Measurements from ENCODE around the gene TNNT1. TPM values are rescaled to one million over a fixed set of nuclear protein-coding genes. Genes with fewer than 3 reads are reported as not detected.
A peak's percentile ranks its signal among the peaks of the same experiment; 100 is the strongest.

TNNT1 gene
- polyA plus RNA-seq, 2 of the 4 experiments (the other 2 are of a cell fraction), result 140 to 155 TPM

DNA sequence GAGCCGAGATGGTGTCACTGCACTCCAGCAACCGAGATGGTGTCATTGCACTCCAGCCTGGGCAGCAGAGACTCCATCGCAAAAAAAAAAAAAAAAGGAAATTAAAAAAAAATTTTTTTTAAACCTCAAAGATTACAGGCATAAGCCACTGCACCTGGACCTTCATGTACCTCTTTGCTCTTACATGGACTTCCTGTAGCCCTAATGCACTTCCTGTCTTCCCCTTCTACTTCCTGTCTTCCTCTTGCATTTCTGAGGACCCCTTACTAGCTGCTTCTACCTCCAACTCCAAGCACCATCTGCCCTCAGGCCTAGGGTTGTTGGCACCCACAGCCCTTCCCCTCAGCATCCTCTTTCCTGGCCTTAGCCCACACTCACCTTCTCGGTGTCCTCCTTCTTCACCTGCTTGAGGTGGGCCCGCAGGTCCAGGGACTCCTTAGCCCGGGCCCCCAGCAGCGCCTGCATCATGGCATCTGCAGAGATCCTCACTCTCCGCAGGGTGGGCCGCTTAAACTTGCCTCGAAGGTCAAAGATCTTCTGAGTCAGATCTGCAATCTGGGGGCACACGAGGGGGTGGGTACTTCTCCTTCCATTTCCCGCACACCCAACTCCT, 4.8 kb upstream of the TNNT1 start:
- TF ChIP-seq, protein P1, sequence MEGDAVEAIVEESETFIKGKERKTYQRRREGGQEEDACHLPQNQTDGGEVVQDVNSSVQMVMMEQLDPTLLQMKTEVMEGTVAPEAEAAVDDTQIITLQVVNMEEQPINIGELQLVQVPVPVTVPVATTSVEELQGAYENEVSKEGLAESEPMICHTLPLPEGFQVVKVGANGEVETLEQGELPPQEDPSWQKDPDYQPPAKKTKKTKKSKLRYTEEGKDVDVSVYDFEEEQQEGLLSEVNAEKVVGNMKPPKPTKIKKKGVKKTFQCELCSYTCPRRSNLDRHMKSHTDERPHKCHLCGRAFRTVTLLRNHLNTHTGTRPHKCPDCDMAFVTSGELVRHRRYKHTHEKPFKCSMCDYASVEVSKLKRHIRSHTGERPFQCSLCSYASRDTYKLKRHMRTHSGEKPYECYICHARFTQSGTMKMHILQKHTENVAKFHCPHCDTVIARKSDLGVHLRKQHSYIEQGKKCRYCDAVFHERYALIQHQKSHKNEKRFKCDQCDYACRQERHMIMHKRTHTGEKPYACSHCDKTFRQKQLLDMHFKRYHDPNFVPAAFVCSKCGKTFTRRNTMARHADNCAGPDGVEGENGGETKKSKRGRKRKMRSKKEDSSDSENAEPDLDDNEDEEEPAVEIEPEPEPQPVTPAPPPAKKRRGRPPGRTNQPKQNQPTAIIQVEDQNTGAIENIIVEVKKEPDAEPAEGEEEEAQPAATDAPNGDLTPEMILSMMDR (IDR thresholded peaks at IDR 0.05), result no peak
- TF ChIP-seq NR3C1 (IDR thresholded peaks at IDR 0.05), result no peak
- TF ChIP-seq ZSCAN20 (CRISPR knock-in tag; IDR thresholded peaks at IDR 0.05), result no peak
- no peak for TF ChIP-seq HEYL (CRISPR knock-in tag; IDR thresholded peaks at IDR 0.05)
- no peak for TF ChIP-seq SMC3 (IDR thresholded peaks at IDR 0.05)
- TF ChIP-seq ESRRA (IDR thresholded peaks at IDR 0.05; ENCODE audit: borderline replicate concordance, low read length), result no peak
- TF ChIP-seq MYC (IDR thresholded peaks at IDR 0.05; ENCODE audit: borderline replicate concordance, low read length), result no peak
- no peak for TF ChIP-seq ZFP36 (IDR thresholded peaks at IDR 0.05; ENCODE audit: borderline replicate concordance, partially characterized antibody)
- no peak for TF ChIP-seq POLR2AphosphoS2 (conservative IDR thresholded peaks at IDR 0.05; ENCODE audit: low read length)
- TF ChIP-seq, protein P2, sequence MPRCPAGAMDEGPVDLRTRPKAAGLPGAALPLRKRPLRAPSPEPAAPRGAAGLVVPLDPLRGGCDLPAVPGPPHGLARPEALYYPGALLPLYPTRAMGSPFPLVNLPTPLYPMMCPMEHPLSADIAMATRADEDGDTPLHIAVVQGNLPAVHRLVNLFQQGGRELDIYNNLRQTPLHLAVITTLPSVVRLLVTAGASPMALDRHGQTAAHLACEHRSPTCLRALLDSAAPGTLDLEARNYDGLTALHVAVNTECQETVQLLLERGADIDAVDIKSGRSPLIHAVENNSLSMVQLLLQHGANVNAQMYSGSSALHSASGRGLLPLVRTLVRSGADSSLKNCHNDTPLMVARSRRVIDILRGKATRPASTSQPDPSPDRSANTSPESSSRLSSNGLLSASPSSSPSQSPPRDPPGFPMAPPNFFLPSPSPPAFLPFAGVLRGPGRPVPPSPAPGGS (IDR thresholded peaks at IDR 0.05), result no peak
- no peak for TF ChIP-seq EHMT2 (IDR thresholded peaks at IDR 0.05; ENCODE audit: low read depth)
- TF ChIP-seq GATA3 (IDR thresholded peaks at IDR 0.05; ENCODE audit: borderline replicate concordance), result no peak
- peak in 1 of 2 experiments; percentile 2 for DNase-seq (ENCODE audit: low read depth in 1 of 2, low spot score in 1 of 2)
- ChIA-PET POLR2A (no interaction called here), CTCF (interaction anchor here (1.0 to 5.1 kb wide), 5 partner anchors 12 to 265 kb away, joined by 3 to 65 read pairs (median 5); partner anchors contain the start of gene DNAAF3)
- Histone ChIP-seq H3K4me1 (peaks cover 15% of the 10 kb centered on the region), H3K4me3 (no peak overlapping the region), H3K4me2 (no peak overlapping the region), H3K9me3 (peaks cover 6% of the 10 kb centered on the region; the same call in 1 of the 3 replicates), H3K27ac (no peak overlapping the region)
- 81% methylated on average over 12 of the region's 12 CpGs for WGBS (ENCODE audit: missing lambda C conversion rate)
- no peak for FAIRE-seq
- no peak for ATAC-seq

DNA sequence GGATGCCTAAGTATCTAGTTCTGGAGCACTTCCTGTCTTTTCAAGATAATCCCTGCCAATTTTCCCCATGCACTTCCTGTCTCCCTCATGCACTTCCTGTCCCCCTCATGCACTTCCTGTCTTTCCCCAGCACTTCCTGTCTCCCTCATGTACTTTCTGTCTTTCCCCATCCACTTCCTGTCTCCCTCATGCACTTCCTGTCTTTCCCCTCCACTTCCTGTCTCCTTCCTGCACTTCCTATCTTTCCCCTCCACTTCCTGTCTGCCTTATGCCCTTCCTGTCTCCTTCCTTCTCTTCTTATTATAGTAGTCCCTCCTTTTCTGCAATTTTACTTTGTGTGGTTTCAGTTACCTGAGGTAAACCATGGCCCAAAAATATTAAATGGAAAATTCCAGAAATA, 3.0 kb upstream of the TNNT1 start:
- Histone ChIP-seq H3K9me3 (peaks cover 6% of the 10 kb centered on the region; the same call in 1 of the 3 replicates), H3K4me1 (peaks cover 29% of the 10 kb centered on the region), H3K4me2 (no peak overlapping the region), H3K4me3 (no peak overlapping the region), H3K27ac (peak overlapping the region in 1 of 2 experiments; percentile 56; a peak in 2 of 6 replicates)
- POLR2A ChIA-PET, result no interaction called here
- no peak for FAIRE-seq
- no peak for TF ChIP-seq NR3C1 (IDR thresholded peaks at IDR 0.05)
- no peak for TF ChIP-seq MYC (IDR thresholded peaks at IDR 0.05; ENCODE audit: borderline replicate concordance, low read length)
- no peak for TF ChIP-seq EHMT2 (IDR thresholded peaks at IDR 0.05; ENCODE audit: low read depth)
- no peak for TF ChIP-seq MAFK (IDR thresholded peaks at IDR 0.05; ENCODE audit: partially characterized antibody)
- no peak for TF ChIP-seq CBX8 (IDR thresholded peaks at IDR 0.05)
- TF ChIP-seq, protein P3, sequence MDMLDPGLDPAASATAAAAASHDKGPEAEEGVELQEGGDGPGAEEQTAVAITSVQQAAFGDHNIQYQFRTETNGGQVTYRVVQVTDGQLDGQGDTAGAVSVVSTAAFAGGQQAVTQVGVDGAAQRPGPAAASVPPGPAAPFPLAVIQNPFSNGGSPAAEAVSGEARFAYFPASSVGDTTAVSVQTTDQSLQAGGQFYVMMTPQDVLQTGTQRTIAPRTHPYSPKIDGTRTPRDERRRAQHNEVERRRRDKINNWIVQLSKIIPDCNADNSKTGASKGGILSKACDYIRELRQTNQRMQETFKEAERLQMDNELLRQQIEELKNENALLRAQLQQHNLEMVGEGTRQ (IDR thresholded peaks at IDR 0.05), result no peak
- TF ChIP-seq, protein P1 (IDR thresholded peaks at IDR 0.05), result no peak
- no peak for TF ChIP-seq HDAC2 (IDR thresholded peaks at IDR 0.05)
- TF ChIP-seq HOXB5 (CRISPR knock-in tag; IDR thresholded peaks at IDR 0.05), result no peak
- TF ChIP-seq JUN (IDR thresholded peaks at IDR 0.05), result 0 out of 5 replicates have a peak, but pooled peaks of 1 of the 2 experiments have one; percentile 27
- TF ChIP-seq, protein P4, sequence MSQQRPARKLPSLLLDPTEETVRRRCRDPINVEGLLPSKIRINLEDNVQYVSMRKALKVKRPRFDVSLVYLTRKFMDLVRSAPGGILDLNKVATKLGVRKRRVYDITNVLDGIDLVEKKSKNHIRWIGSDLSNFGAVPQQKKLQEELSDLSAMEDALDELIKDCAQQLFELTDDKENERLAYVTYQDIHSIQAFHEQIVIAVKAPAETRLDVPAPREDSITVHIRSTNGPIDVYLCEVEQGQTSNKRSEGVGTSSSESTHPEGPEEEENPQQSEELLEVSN (IDR thresholded peaks at IDR 0.05; ENCODE audit: borderline replicate concordance, low read depth), result no peak
- no peak for TF ChIP-seq CEBPB (IDR thresholded peaks at IDR 0.05)
- TF ChIP-seq EP300 (IDR thresholded peaks at IDR 0.05), result no peak
- TF ChIP-seq KDM5A (IDR thresholded peaks at IDR 0.05), result no peak
- no peak for TF ChIP-seq FOSL2 (IDR thresholded peaks at IDR 0.05)
- 0 out of 2 replicates have a peak, but pooled peaks have one; percentile 23 for TF ChIP-seq FOSL2 (CRISPR knock-in tag; IDR thresholded peaks at IDR 0.05)
- TF ChIP-seq SREBF2 (IDR thresholded peaks at IDR 0.05), result no peak
- TF ChIP-seq, protein P5, sequence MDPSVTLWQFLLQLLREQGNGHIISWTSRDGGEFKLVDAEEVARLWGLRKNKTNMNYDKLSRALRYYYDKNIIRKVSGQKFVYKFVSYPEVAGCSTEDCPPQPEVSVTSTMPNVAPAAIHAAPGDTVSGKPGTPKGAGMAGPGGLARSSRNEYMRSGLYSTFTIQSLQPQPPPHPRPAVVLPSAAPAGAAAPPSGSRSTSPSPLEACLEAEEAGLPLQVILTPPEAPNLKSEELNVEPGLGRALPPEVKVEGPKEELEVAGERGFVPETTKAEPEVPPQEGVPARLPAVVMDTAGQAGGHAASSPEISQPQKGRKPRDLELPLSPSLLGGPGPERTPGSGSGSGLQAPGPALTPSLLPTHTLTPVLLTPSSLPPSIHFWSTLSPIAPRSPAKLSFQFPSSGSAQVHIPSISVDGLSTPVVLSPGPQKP (IDR thresholded peaks at IDR 0.05; ENCODE audit: low read depth, low read length), result no peak
- CTCF ChIA-PET, result interaction anchor here (0.8 to 5.1 kb wide), 7 partner anchors 8 to 352 kb away, joined by 3 to 65 read pairs (median 6); partner anchors contain the start of gene DNAAF3
- no peak for ATAC-seq
- peak in 1 of 2 experiments; percentile 55 for DNase-seq (ENCODE audit: low read depth in 1 of 2, low spot score in 1 of 2)

Measured in A549 (cell line).